Urothelium cell line (cell line): Measurements from ENCODE around the gene ABCC1.

Experiments used
- DNase-seq: peaks from one replicate; pipeline ENCODE4 v3.0.0; 2011; ENCODE audit warnings: low spot score, mixed read lengths
- FAIRE-seq: peaks from 2 replicates; lab custom pipeline; 2011; peaks lifted over from hg19 to GRCh38; lab: Jason Lieb, UNC

Gene ABCC1

GRCh38 chr16:16016388-16016964 lies 67.1 kb downstream of the ABCC1 start:
- FAIRE-seq (no peak), DNase-seq (no peak)

- DNase-seq (no peak), FAIRE-seq (no peak)
These were observed 68.4 kb downstream of the ABCC1 start for GRCh38 chr16:16017812-16018211.

GRCh38 chr16:16018705-16019104 lies 69.3 kb downstream of the ABCC1 start:
- DNase-seq (no peak), FAIRE-seq (no peak)

GRCh38 chr16:16019488-16019887 lies 70.1 kb downstream of the ABCC1 start:
- FAIRE-seq (no peak), DNase-seq (peak; percentile 68)

GRCh38 chr16:16020291-16020690 lies 70.9 kb downstream of the ABCC1 start:
- FAIRE-seq (no peak), DNase-seq (no peak)

- no peak for FAIRE-seq
These were observed 71.6 kb downstream of the ABCC1 start for GRCh38 chr16:16021020-16021419.

GRCh38 chr16:16021646-16021987 lies 72.2 kb downstream of the ABCC1 start:
- no peak for DNase-seq
- no peak for FAIRE-seq

More at GRCh38 chr16:16021020-16021419, 71.6 kb downstream of the ABCC1 start:
- no peak for DNase-seq

GRCh38 chr16:16021988-16022682 lies 72.7 kb downstream of the ABCC1 start:
- peak; percentile 94 for DNase-seq

GRCh38 chr16:16022683-16023064 lies 73.3 kb downstream of the ABCC1 start:
- DNase-seq (no peak), FAIRE-seq (no peak)

More at GRCh38 chr16:16021988-16022682, 72.7 kb downstream of the ABCC1 start:
- no peak for FAIRE-seq

- DNase-seq (no peak), FAIRE-seq (no peak)
These were observed 76.0 kb downstream of the ABCC1 start for GRCh38 chr16:16025214-16025968.

GRCh38 chr16:16027728-16028310 lies 78.4 kb downstream of the ABCC1 start:
- DNase-seq (no peak), FAIRE-seq (no peak)

- no peak for DNase-seq
- FAIRE-seq, result no peak
These were observed 79.0 kb downstream of the ABCC1 start for GRCh38 chr16:16028311-16028999.

- FAIRE-seq, result no peak
These were observed 80.1 kb downstream of the ABCC1 start for GRCh38 chr16:16029431-16030011.

GRCh38 chr16:16030449-16030848 lies 81.0 kb downstream of the ABCC1 start:
- no peak for DNase-seq
- no peak for FAIRE-seq

More at GRCh38 chr16:16029431-16030011, 80.1 kb downstream of the ABCC1 start:
- DNase-seq, result no peak

GRCh38 chr16:16031401-16031800 lies 82.0 kb downstream of the ABCC1 start:
- no peak for FAIRE-seq
- DNase-seq, result no peak

- FAIRE-seq, result no peak
- no peak for DNase-seq
These were observed 83.0 kb downstream of the ABCC1 start for GRCh38 chr16:16032271-16032979.

- no peak for FAIRE-seq
These were observed 83.8 kb downstream of the ABCC1 start for GRCh38 chr16:16033208-16033717.

GRCh38 chr16:16036359-16036792 lies 87.0 kb downstream of the ABCC1 start:
- no peak for DNase-seq
- no peak for FAIRE-seq

More at GRCh38 chr16:16033208-16033717, 83.8 kb downstream of the ABCC1 start:
- no peak for DNase-seq

- FAIRE-seq, result no peak
- DNase-seq, result no peak
These were observed 88.1 kb downstream of the ABCC1 start for GRCh38 chr16:16037521-16037920.

- FAIRE-seq (no peak), DNase-seq (no peak)
These were observed 88.6 kb downstream of the ABCC1 start for GRCh38 chr16:16037970-16038369.
